ENCODE data around the gene LILRB3.
"Not testable (repeated sequence)": the region's sequence is repeated elsewhere in the genome, so short reads cannot be mapped to it uniquely, and the experiment has no call there.

Gene LILRB3

DNA sequence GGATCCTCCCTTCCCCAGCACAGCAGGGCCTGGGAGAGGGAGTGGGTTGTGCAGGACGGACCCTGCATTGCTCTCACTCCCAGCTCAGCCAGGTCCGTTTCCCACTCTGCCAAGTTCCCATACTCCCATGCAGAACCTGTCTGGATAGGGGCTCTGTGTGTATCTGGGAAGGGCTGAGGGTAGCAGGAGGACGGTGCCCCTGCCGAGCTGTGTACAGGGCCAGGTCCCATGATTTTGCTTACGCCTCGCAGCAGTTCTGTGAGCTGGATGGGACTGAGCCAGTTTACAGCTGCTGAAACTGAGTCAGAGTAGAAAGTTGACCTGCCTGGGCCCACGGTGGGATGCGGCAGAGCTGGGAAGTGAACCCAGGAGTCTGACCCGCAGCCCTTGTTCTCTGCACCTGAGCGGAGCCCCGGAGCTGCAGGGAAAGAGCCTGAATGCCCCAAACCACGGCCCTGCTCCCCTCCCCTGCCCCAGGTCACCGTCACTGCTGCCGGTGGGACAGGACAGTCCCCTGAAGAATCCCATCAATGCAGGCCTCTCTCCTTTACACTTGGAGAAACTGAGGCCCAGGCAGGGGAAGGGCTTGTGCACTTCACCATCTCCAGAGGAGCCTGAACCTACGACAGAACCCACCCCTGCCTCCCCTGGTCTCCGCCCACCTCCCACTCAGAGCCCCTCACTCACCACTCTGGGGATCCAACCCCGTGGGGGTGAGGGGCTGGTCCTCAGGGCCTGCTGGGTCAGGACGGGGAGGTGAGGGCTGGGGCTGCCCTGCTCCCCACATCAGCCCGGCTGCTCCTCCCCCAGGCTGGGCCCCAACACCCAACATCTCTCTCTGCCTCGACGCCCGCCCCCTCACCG lies 30.8 kb upstream of the LILRB3 start:
- H3K4me3 ChIP-seq (ENCODE audit: low read length), result no peak overlapping the region
- H3K27me3 ChIP-seq (ENCODE audit: insufficient read depth, low read length), result peaks cover 28% of the 10 kb centered on the region
- no peaks in the 10 kb centered on the region for H3K36me3 ChIP-seq (ENCODE audit: insufficient read depth, low read length)
- no peak overlapping the region for H2AFZ ChIP-seq (ENCODE audit: low read depth, low read length)
- H3K4me1 ChIP-seq (ENCODE audit: insufficient read depth, low read length), result no peaks in the 10 kb centered on the region
- no peaks in the 10 kb centered on the region for H3K9me3 ChIP-seq (ENCODE audit: low read length)

DNA sequence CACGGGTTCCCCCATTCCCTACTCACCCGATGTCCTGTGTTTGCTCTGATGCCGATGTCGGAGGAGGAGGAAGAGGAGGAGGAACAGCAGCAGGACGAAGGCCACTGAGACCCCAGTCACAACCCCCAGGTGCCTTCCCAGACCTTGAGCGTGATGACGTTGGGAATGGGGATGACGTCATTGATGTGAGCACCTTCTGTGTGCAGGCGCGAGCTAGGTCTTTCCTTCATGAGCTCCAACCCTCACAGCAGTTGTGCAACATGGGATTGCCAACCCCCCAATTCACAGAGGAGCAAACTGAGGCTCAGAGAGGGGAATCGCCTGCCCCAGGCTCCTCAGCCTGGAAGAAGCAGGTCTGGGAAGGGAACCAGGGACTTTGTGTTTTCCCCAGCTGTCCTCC lies 30.0 kb upstream of the LILRB3 start:
- Histone ChIP-seq H3K4me3 (ENCODE audit: low read length) (no peak overlapping the region), H3K27me3 (ENCODE audit: insufficient read depth, low read length) (peaks cover 28% of the 10 kb centered on the region), H2AFZ (ENCODE audit: low read depth, low read length) (no peak overlapping the region), H3K36me3 (ENCODE audit: insufficient read depth, low read length) (no peaks in the 10 kb centered on the region), H3K4me1 (ENCODE audit: insufficient read depth, low read length) (no peaks in the 10 kb centered on the region), H3K9me3 (ENCODE audit: low read length) (no peaks in the 10 kb centered on the region)

DNA sequence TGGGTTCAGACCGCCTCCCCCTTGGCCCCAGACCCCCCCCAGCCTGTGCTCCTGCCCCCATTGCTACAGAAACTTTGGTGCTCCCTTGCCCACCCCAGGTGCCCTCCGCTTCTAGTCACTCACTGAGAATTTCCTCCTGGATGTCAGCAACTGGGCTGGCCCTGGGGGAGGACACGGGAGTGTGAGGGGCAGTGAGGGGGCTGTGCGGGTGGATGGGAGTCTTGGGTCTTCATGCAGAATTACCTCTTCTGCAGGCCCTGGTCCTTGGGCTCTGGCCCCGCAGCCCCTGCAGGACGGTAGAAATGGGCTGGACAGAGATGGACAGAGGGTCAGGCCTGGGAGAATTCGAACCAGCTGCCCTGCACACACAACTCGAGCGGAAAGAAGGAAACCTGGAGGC lies 29.4 kb upstream of the LILRB3 start:
- H3K27me3 ChIP-seq (ENCODE audit: insufficient read depth, low read length), result peaks cover 24% of the 10 kb centered on the region
- no peaks in the 10 kb centered on the region for H3K4me1 ChIP-seq (ENCODE audit: insufficient read depth, low read length)
- no peaks in the 10 kb centered on the region for H3K36me3 ChIP-seq (ENCODE audit: insufficient read depth, low read length)
- H3K9me3 ChIP-seq (ENCODE audit: low read length), result no peaks in the 10 kb centered on the region
- H2AFZ ChIP-seq (ENCODE audit: low read depth, low read length), result no peak overlapping the region
- no peak overlapping the region for H3K4me3 ChIP-seq (ENCODE audit: low read length)

DNA sequence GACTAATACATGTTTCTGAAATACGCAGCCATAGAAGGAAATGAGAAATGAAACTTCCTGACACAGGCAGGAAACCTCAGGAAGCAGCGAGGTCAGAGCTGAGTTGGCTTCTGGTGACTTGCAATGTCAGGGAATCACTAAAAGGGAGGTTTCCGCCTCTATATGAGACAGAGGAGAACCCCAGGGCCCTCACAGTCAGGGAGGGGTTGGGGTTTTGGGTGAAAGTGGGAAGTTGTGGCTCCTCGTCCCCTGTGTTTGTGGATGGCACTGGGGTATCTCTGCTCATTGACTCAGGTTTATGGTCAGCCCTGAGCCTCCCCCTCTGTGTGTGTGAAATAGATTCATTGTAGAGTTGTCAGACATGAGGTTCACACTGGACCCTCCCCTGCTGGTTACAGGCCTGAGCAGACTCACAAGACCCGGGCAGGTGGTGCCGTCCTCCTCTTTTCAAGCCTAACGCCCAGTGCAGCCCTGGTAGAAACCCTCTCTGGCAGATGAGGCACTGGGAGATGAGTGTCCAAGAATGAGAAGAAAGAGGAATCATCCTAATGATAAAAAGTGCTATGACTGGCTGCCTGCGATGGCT lies 25.3 kb upstream of the LILRB3 start:
- Histone ChIP-seq H2AFZ (ENCODE audit: low read depth, low read length) (no peak overlapping the region), H3K4me3 (ENCODE audit: low read length) (no peak overlapping the region), H3K4me1 (ENCODE audit: insufficient read depth, low read length) (no peaks in the 10 kb centered on the region), H3K36me3 (ENCODE audit: insufficient read depth, low read length) (no peaks in the 10 kb centered on the region), H3K27me3 (ENCODE audit: insufficient read depth, low read length) (peaks cover 11% of the 10 kb centered on the region), H3K9me3 (ENCODE audit: low read length) (no peaks in the 10 kb centered on the region)

DNA sequence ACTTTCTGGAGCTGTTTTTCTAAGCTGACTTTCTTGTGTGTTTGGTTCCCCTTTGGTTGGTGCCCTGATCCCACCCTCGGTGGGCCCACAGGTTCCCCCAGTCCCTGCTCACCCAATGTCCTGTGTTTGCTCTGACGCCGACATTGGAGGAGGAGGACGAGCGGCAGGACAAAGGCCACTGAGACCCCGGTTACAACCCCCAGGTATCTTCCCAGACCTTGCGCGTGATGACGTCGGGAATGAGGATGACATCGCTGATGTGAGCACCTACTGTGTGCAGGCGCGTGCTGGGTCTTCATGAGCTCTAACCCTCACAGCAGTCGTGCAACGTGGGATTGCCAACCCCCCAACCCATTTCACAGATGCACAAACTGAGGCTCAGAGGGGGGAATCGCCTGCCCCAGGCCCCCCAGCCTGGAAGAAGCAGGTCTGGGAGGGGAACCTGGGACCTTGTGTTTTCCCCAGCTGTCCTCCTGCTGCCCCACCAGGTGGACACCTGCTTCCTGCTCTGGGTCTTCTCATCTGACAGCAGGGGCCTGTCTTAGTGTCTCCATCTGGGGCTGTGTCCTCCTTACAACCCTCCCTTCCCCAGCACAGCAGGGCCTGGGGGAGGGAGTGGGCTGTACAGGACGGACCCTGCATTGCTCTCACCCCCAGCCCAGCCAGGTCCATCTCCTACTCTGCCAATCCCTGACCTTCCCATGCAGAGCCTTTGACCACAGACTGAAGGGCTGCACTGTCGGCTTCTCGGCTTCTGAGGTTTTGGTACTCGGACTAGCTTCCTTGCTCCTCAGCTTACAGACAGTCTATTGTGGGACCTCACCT lies 24.5 kb upstream of the LILRB3 start:
- H3K27me3 ChIP-seq (ENCODE audit: insufficient read depth, low read length), result peaks cover 5% of the 10 kb centered on the region
- no peaks in the 10 kb centered on the region for H3K4me1 ChIP-seq (ENCODE audit: insufficient read depth, low read length)
- H2AFZ ChIP-seq (ENCODE audit: low read depth, low read length), result no peak overlapping the region
- H3K36me3 ChIP-seq (ENCODE audit: insufficient read depth, low read length), result no peaks in the 10 kb centered on the region
- no peaks in the 10 kb centered on the region for H3K9me3 ChIP-seq (ENCODE audit: low read length)
- H3K4me3 ChIP-seq (ENCODE audit: low read length), result no peak overlapping the region

DNA sequence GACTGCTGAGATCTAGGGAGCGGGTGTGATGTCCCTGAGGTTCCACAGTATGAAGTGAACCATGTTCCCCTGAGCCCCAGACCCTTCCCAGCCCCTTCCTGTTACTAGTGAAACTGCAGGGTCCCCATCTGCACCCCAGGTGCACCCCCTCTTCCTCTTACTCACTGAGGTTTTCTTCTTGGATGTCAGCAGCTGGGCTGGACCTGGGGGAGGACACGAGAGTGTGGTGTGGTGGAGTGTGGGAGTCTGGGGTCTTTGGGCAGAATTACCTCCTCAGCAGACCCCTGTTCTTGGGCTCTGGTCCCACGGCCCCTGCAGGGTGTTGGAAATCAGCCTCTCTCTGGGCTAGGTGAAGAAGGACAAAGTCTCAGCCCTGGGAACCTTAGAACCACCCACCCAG lies 23.1 kb upstream of the LILRB3 start:
- Histone ChIP-seq H3K4me3 (ENCODE audit: low read length) (no peak overlapping the region), H2AFZ (ENCODE audit: low read depth, low read length) (no peak overlapping the region), H3K36me3 (ENCODE audit: insufficient read depth, low read length) (no peaks in the 10 kb centered on the region), H3K27me3 (ENCODE audit: insufficient read depth, low read length) (peaks cover 3% of the 10 kb centered on the region), H3K4me1 (ENCODE audit: insufficient read depth, low read length) (no peaks in the 10 kb centered on the region), H3K9me3 (ENCODE audit: low read length) (no peaks in the 10 kb centered on the region)

DNA sequence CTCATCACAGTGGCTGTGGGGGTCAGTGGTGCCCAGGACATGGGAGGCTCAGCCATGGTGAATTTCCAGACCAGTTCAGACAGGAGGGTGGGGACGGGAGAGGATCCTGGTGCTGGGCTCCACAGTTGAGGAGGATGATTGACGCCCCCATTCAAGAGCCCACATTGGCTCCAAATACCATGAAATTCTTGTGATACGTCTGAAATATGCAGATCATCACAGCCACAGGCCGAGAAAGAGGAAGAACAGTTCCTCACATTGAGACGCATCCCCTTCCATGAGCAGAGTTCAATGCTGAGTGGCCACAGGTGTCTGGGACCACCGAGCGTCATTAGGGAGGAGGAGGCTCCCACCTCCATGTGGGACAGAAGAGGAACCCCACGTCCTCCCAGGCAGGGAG lies 21.0 kb upstream of the LILRB3 start:
- H3K4me3 ChIP-seq (ENCODE audit: low read length); H3K27me3 ChIP-seq (ENCODE audit: insufficient read depth, low read length); H3K36me3 ChIP-seq (ENCODE audit: insufficient read depth, low read length); H3K9me3 ChIP-seq (ENCODE audit: low read length); H2AFZ ChIP-seq (ENCODE audit: low read depth, low read length); H3K4me1 ChIP-seq (ENCODE audit: insufficient read depth, low read length): not testable (repeated sequence)

DNA sequence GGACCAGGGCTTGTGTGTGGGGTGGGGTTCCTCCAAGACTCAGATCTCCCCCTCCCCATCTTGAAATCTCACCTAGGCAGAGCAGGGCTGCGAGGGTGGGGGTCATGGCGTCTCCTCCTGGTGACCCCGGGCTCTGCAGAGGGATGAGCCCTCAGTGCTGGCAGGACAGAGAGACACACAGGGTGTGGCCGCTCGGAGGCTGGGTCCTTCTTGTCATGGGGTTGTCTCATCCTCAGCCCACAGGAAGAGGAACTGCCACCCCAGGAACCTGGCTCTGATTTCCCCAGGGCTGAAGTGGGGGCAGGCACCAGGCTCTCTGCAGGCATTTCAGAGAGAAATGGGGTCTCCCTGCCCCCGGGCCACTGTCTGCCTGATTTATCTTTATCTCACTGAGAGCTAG lies 19.8 kb upstream of the LILRB3 start, which contains the start of gene LILRA6:
LILRA6 (minus strand) TSS at position 145 of the 400 bp plus-strand sequence.
- not testable (repeated sequence) for H2AFZ ChIP-seq (ENCODE audit: low read depth, low read length); H3K4me1 ChIP-seq (ENCODE audit: insufficient read depth, low read length); H3K36me3 ChIP-seq (ENCODE audit: insufficient read depth, low read length); H3K4me3 ChIP-seq (ENCODE audit: low read length); H3K27me3 ChIP-seq (ENCODE audit: insufficient read depth, low read length); H3K9me3 ChIP-seq (ENCODE audit: low read length)

DNA sequence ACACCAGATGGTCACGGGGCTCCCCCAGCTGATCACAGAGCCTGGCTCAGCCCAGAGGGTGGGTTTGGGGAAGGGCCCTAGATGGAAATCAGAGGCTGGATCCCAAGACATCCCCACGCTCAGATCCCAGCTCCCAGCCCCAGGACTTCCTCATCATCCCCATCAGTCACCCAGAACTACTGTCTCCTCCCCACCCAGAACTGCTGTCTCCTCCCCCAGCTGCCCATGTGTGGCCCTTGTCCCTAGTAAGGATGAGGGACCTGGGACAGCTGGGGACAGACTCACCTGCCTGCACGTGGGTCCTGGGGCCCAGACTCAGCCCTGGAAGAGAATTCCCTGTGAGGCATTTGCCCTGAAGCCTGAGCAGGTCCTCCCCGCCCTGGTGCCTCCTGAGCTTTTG lies 19.4 kb upstream of the LILRB3 start:
- H3K9me3 ChIP-seq (ENCODE audit: low read length); H3K36me3 ChIP-seq (ENCODE audit: insufficient read depth, low read length); H3K27me3 ChIP-seq (ENCODE audit: insufficient read depth, low read length); H3K4me3 ChIP-seq (ENCODE audit: low read length); H2AFZ ChIP-seq (ENCODE audit: low read depth, low read length); H3K4me1 ChIP-seq (ENCODE audit: insufficient read depth, low read length): not testable (repeated sequence)

DNA sequence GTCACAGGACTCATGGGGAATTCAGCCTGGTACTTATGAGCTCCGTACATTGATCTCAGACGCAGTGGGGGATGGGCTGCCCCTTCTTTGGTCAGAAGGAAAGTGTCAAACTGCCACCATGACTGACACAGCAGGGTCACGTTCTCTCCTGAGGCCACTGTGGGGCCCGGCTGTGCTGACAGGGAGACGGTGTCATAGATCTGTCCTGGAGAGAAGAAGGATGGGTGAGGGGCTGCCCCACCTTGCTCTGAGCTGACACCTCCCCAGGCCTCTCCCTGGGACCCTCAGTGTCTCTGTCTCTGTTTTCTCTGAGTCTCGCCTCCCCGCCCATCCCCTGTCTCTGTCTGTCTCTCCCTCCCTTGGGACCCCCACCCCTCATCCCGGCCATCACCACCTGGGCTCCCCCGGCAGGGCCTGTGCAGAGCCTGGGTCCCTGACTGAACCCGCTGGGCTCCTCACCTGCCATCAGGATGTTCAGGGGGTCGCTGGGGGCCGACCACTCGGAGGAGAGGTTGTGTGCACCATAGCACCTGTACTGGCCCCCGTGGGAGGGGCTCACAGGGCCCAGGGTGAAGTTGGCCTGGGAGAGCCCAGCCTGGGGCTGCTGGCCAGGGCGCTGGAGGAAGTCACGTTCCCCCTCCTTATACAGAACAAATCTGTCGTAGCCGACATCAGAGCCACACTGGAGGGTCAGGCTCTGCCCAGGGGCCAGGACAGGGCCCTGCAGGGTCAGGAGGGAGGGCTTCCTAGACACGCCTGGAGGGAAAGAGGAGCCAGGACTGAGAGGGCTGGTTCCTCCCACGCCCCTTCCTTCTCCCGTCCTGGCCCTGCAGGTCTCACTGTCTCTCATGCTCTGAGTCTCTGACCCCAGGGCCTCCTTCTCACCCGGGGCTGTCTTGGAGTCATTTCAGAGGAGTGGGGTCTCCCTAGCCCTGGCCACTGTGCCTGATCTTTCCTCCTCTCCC lies 17.8 kb upstream of the LILRB3 start:
- not testable (repeated sequence) for H2AFZ ChIP-seq (ENCODE audit: low read depth, low read length); H3K4me3 ChIP-seq (ENCODE audit: low read length); H3K9me3 ChIP-seq (ENCODE audit: low read length); H3K4me1 ChIP-seq (ENCODE audit: insufficient read depth, low read length); H3K27me3 ChIP-seq (ENCODE audit: insufficient read depth, low read length); H3K36me3 ChIP-seq (ENCODE audit: insufficient read depth, low read length)

DNA sequence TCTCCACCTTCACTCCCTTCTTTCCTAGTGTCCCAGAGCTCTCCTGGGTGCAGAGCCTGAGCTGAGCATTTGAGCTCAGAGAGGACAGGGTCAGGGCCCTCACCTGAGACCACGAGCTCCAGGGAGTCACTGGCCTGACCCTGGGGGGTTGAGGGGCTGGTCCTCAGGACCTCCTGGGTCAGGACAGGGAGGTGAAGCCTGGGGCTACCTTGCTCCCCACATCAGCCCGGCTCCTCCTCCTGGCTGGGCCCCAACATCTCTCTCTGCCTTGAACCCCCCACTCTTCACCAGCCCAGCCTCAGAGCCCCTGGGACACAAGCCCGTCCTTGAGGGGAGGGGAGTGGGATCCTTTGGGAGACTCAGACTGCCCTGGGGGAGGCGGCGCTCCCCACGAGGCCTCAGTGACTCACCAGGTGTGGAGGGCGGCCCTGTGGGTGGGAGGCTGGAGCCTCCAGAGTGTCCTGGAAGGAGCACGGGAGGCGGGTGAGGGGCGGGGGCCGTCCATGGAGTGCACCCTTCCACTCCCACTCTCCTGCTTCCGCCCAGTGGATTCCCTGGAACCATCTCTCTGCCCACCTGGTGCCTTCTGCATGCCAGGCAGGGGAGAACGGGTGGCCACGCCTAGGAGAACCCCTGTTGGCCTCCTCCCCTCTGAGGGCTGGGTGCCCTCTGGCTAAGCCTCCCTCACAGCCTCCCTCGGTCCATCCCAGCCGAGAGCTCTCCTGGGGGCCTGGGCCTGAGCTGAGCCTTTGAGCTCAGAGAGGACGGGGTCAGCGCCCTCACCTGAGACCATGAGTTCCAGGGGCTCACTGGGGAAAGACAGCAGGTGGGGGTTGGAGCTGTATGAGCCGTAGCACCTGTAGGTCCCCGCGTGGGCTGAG lies 16.9 kb upstream of the LILRB3 start:
- not testable (repeated sequence) for H3K9me3 ChIP-seq (ENCODE audit: low read length); H2AFZ ChIP-seq (ENCODE audit: low read depth, low read length); H3K36me3 ChIP-seq (ENCODE audit: insufficient read depth, low read length); H3K4me1 ChIP-seq (ENCODE audit: insufficient read depth, low read length); H3K27me3 ChIP-seq (ENCODE audit: insufficient read depth, low read length); H3K4me3 ChIP-seq (ENCODE audit: low read length)

DNA sequence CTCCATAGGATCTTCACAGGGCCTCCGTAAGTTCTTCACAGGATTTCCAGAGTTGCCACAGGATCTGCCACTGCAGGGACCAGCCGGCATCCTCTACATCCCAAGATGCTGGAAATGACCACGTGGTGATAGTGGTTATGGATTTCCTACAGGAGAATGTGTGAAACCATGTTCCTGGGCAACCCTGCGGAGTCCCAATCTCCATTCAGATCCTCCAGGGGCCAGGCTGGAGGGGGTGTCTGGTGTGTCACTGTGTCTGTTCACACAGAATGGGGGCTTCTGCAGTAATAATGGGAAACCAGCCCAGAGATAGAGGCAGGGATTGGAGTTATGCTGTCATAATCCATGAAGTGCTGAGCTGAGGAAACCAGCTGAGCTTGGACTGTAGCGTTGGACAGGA lies 11.1 kb upstream of the LILRB3 start:
- no peaks in the 10 kb centered on the region for H3K36me3 ChIP-seq (ENCODE audit: insufficient read depth, low read length)
- no peaks in the 10 kb centered on the region for H3K27me3 ChIP-seq (ENCODE audit: insufficient read depth, low read length)
- H3K4me1 ChIP-seq (ENCODE audit: insufficient read depth, low read length), result no peaks in the 10 kb centered on the region
- peaks cover 11% of the 10 kb centered on the region for H3K9me3 ChIP-seq (ENCODE audit: low read length)
- H3K4me3 ChIP-seq (ENCODE audit: low read length), result no peak overlapping the region
- H2AFZ ChIP-seq (ENCODE audit: low read depth, low read length), result no peak overlapping the region

All from neuron (in vitro differentiated cells).